Measurements from ENCODE around the gene METTL21C. TPM values are rescaled to one million over a fixed set of nuclear protein-coding genes. Genes with fewer than 3 reads are reported as not detected.

METTL21C gene
- total RNA-seq, 1 donor from 2014 or later, result not detected

DNA sequence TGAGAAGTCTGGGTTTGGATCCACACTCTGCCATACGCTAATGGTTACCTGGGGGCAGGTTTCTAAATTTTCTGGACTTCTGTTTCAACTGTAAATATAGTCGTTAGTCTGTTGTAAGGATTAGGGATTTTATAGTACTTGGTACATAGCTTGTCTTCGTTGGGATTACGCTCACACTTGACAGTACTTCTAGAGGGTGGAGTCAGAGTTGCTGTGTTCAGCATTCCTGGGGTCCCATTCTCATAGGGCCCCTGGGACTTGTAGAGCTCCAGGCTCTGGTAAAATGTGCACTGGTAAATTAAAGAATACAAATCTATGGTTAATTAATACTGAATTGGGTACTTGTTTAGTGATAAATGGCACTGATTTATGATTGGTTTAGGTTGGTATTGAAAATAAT is 52.8 kb downstream of the METTL21C start:
- DNase-seq, result no peak
- Mint-ChIP-seq H3K4me1 (peaks cover 7% of the 10 kb centered on the region), H3K27me3 (no peaks in the 10 kb centered on the region), H3K4me3 (no peak overlapping the region), H3K36me3 (ENCODE audit: low read depth) (peaks cover 76% of the 10 kb centered on the region), H3K9me3 (no peaks in the 10 kb centered on the region), H3K27ac (no peak overlapping the region)
- intact Hi-C loops (cut with micrococcal nuclease), result no loop called here

DNA sequence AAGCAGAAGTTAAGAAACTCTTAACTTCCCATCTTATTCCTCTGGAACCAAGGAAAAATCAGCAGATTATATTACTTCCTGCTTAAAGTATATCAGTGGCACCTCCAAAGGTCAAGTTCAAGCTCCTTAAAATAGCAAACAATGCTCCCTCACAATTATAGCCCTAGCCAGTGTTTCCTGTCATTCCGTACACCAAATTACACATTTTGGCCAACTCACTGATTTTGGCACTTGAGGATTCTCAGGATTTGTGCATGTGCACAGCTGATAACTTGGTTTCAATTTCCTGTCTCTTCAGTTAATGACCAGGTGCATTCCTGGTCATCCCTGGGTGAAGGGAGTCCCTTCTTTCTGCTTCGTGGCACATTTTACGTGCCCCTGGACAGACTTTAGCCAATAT is 56.1 kb downstream of the METTL21C start:
- DNase-seq, result no peak
- no peak overlapping the region for H3K4me3 Mint-ChIP-seq
- peaks cover 6% of the 10 kb centered on the region for H3K4me1 Mint-ChIP-seq
- H3K27ac Mint-ChIP-seq, result no peak overlapping the region
- H3K36me3 Mint-ChIP-seq (ENCODE audit: low read depth), result peaks cover 80% of the 10 kb centered on the region
- intact Hi-C loops (cut with micrococcal nuclease), result no loop called here
- no peaks in the 10 kb centered on the region for H3K27me3 Mint-ChIP-seq
- H3K9me3 Mint-ChIP-seq, result no peaks in the 10 kb centered on the region

Other genes starting within 250 kb of the METTL21C start
- 77.3 and 80.0 TPM in 2 replicates for gene TPP2, start 98.1 kb downstream of the METTL21C start, total RNA-seq
- 55.4 and 65.6 TPM in 2 replicates for gene TEX30, start 78.7 kb upstream of the METTL21C start, total RNA-seq
- gene POGLUT2, start 103.9 kb upstream of the METTL21C start, total RNA-seq, result 13.2 and 15.6 TPM in 2 replicates
- gene BIVM, start 104.1 kb upstream of the METTL21C start, total RNA-seq, result 26.5 and 34.9 TPM in 2 replicates
- gene ERCC5, start 151.0 kb upstream of the METTL21C start, total RNA-seq, result 39.4 and 47.4 TPM in 2 replicates

All from activated CD4-positive, alpha-beta T cell treated with anti-CD3 and anti-CD28 coated beads, Interleukin-2, amount 10 ng/mL, durations not matched to agents 24 days and 14 days (primary cell).